HG03108 (cell line): ENCODE measurements around the gene ZNF462.

Experiments used
- ATAC-seq: cut with Tn5 transposase; IDR thresholded peaks from one replicate; pipeline ENCODE4 v1.9.1; 2021; ENCODE audit warnings: moderate library complexity; ENCODE audit not compliant: unreplicated experiment

The ZNF462 gene

GRCh38 chr9:106922026-106922425, 59.1 kb downstream of the ZNF462 start:
- ATAC-seq, result no peak

GRCh38 chr9:106925392-106925791, 62.4 kb downstream of the ZNF462 start:
- no peak for ATAC-seq

- ATAC-seq, result no peak
Measured at GRCh38 chr9:106927916-106928315, 65.0 kb downstream of the ZNF462 start.

- ATAC-seq, result no peak
Measured at GRCh38 chr9:106928350-106928749, 65.4 kb downstream of the ZNF462 start.

- no peak for ATAC-seq
Measured at GRCh38 chr9:106929471-106930177, 66.7 kb downstream of the ZNF462 start.

- ATAC-seq, result no peak
Measured at GRCh38 chr9:106930477-106930876, 67.5 kb downstream of the ZNF462 start.

- no peak for ATAC-seq
Measured at GRCh38 chr9:106931466-106931865, 68.5 kb downstream of the ZNF462 start.

- no peak for ATAC-seq
Measured at GRCh38 chr9:106932178-106932577, 69.2 kb downstream of the ZNF462 start.

- ATAC-seq, result no peak
Measured at GRCh38 chr9:106932675-106933074, 69.7 kb downstream of the ZNF462 start.

GRCh38 chr9:106933470-106933869, 70.5 kb downstream of the ZNF462 start:
- no peak for ATAC-seq

- ATAC-seq, result no peak
Measured at GRCh38 chr9:106934442-106935238, 71.7 kb downstream of the ZNF462 start.

- no peak for ATAC-seq
Measured at GRCh38 chr9:106936680-106937079, 73.7 kb downstream of the ZNF462 start.

- ATAC-seq, result no peak
Measured at GRCh38 chr9:106941916-106942315, 79.0 kb downstream of the ZNF462 start.

GRCh38 chr9:106945727-106946660, 83.0 kb downstream of the ZNF462 start:
- ATAC-seq, result no peak

- no peak for ATAC-seq
Measured at GRCh38 chr9:106947106-106947900, 84.3 kb downstream of the ZNF462 start.

- no peak for ATAC-seq
Measured at GRCh38 chr9:106953174-106953573, 90.2 kb downstream of the ZNF462 start.

- ATAC-seq, result no peak
Measured at GRCh38 chr9:106954558-106954957, 91.6 kb downstream of the ZNF462 start.

- ATAC-seq, result no peak
Measured at GRCh38 chr9:106954974-106955850, 92.2 kb downstream of the ZNF462 start.

GRCh38 chr9:106956971-106957370, 94.0 kb downstream of the ZNF462 start:
- ATAC-seq, result no peak
